Adrenal gland (tissue), 5 donors: ENCODE data around the gene BBS5.

Source experiments
- CTCF ChIP-seq, 6 experiments: fragments of 450-650 bp in 4 of 6; fragments of 200-600 bp in 2 of 6; sonication (generic) in 1 of 6; IDR thresholded peaks; 1 replicate in 5 of 6; 2 replicates in 1 of 6; pipeline versions ENCODE4 v1.5.1 to v1.8.0; 2016 to 2021; ENCODE audit warnings: antibody characterized with exemption in 6 of 6, mild to moderate bottlenecking in 2 of 6, moderate library complexity in 1 of 6
- POLR2A ChIP-seq, 2 donors: fragments of 450-650 bp; IDR thresholded peaks; one replicate each; pipeline ENCODE4 v1.6.1; 2017; ENCODE audit warnings: antibody characterized with exemption in 2 of 2, mild to moderate bottlenecking in 2 of 2, moderate library complexity in 1 of 2
- donor health status: DM: no; HTN: no; CAD: no.

- TF ChIP-seq POLR2A (IDR thresholded peaks at IDR 0.05) = no peak
- TF ChIP-seq CTCF (IDR thresholded peaks at IDR 0.05) = no peak
These were observed 63.1 kb downstream of the BBS5 start for GRCh38 chr2:169542433-169542832.
